Spleen (tissue), 7 donors: Measurements from ENCODE around the gene ASIP.

Experiments
- CTCF ChIP-seq, 11 experiments: fragments of 200-600 bp in 7 of 11; fragments of 450-650 bp in 4 of 11; sonication (generic) in 4 of 11; IDR thresholded peaks in 8 of 11; conservative IDR thresholded peaks in 3 of 11; 1 replicate in 7 of 11; 2 replicates in 4 of 11; pipeline versions ENCODE4 v1.4.0 to v1.8.0; 2016 to 2021; ENCODE audit warnings: antibody characterized with exemption in 11 of 11, inconsistent platforms in 4 of 11, mild to moderate bottlenecking in 1 of 11
- POLR2A ChIP-seq, 3 donors: fragments of 450-650 bp; IDR thresholded peaks; one replicate each; pipeline ENCODE4 v1.5.1; 2017; ENCODE audit warnings: antibody characterized with exemption in 3 of 3, mild to moderate bottlenecking in 1 of 3
- POLR2AphosphoS5 ChIP-seq, 3 donors: sonication (generic); formaldehyde crosslinking; IDR thresholded peaks; one replicate each; pipeline ENCODE4 v1.5.1; 2017; ENCODE audit warnings: antibody characterized with exemption in 3 of 3
- donor health status: DM: no; HTN: no; CAD: no; lungs with moderate emphysema.
- donor health status: DM: no; HTN: no; CAD: no.
- donor health status: DM: no; HTN: no; CAD: no.

GRCh38 chr20:34215711-34216381, 25.4 kb upstream of the ASIP start:
- TF ChIP-seq CTCF (IDR thresholded peaks at IDR 0.05 in 8 of 11, conservative IDR thresholded peaks at IDR 0.05 in 3 of 11) (peak in 1 of 11 experiments; percentile 8), POLR2AphosphoS5 (IDR thresholded peaks at IDR 0.05) (peak; percentile 39 to 77 (median 62)), POLR2A (IDR thresholded peaks at IDR 0.05) (no peak)
